Stomach smooth muscle (tissue), 2 donors: ENCODE measurements around the gene PPP1R13B.

Experiments
- H3K27ac ChIP-seq: one replicate; pipeline ENCODE4 v1.7.0; 2013; ENCODE audit warnings: mild to moderate bottlenecking, low read length, inconsistent platforms
- H3K27me3 ChIP-seq, 2 donors: one replicate each; pipeline ENCODE4 v1.7.0; 2013; ENCODE audit warnings: low read length in 2 of 2; ENCODE audit not compliant: insufficient read depth in 2 of 2, control insufficient read depth in 1 of 2
- H3K36me3 ChIP-seq, 2 donors: one replicate each; pipeline ENCODE4 v1.7.0; 2013; ENCODE audit warnings: low read length in 2 of 2; ENCODE audit not compliant: control insufficient read depth in 2 of 2, insufficient read depth in 2 of 2
- H3K4me1 ChIP-seq: one replicate; pipeline ENCODE4 v1.7.0; 2013; ENCODE audit warnings: low read length; ENCODE audit not compliant: control insufficient read depth, insufficient read depth
- H3K4me3 ChIP-seq, 2 donors: one replicate each; pipeline ENCODE4 v1.7.0; 2013; ENCODE audit warnings: low read length in 2 of 2
- H3K9ac ChIP-seq, 2 donors: one replicate each; pipeline ENCODE4 v1.7.0; 2013; ENCODE audit warnings: low read length in 2 of 2, mild to moderate bottlenecking in 1 of 2
- H3K9me3 ChIP-seq, 2 donors: one replicate each; pipeline ENCODE4 v1.7.0; 2013; ENCODE audit warnings: low read length in 2 of 2; ENCODE audit not compliant: control insufficient read depth in 2 of 2
- donor health status: healthy.
- donor health status: Pancreatic carcinoma.

PPP1R13B gene

DNA sequence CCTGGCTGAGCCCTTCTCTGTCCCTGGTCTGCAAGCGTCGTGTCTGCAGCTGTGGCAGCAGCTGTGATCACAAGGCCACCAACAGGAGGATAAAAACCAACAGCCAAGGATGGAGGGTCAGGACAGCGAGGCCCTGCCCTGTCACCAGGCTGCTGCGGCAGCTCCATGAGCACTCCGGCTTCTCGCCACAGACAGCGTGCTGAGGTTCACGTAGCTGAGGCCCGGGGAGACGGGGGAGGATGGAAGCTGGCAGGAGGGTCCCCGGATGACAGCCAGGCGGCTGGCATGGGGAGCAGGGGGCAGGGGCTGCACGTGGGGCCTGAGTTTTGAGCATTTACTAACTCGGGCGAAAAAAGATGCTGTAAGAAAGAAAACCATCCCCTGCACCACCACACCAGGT lies 137.6 kb downstream of the PPP1R13B start:
- peaks cover 0 to 9% of the 10 kb centered on the region in 2 donors for H3K36me3 ChIP-seq

DNA sequence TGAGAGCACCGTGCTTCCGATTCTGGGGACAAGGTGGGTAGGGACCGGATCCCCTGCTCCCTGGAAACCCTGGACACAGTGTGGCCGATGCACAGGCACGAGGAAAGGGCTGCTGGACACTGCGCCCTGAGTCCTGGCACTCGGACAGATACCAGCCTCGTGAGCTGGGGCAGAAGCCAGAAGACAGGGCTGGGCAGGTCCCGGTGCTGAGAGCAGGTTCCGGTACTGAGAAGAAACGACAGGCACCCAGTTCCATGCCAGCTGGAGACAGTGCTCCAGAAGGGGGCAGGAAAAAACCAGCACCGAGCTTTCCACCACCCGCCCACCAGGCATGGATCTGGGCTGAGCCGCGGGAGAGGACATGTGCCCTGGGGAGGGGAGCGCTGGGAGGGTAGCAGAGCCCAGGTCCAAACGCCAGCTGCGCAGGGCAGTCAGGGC lies 138.6 kb downstream of the PPP1R13B start:
- H3K36me3 ChIP-seq: peaks cover 4 to 12% of the 10 kb centered on the region in 2 donors

More for the DNA sequence above, 137.6 kb downstream of the PPP1R13B start:
- no peak overlapping the region for H3K9ac ChIP-seq
- no peak overlapping the region for H3K27ac ChIP-seq
- H3K4me1 ChIP-seq: peaks cover 30% of the 10 kb centered on the region
- no peak overlapping the region for H3K4me3 ChIP-seq
- H3K27me3 ChIP-seq: no peaks in the 10 kb centered on the region
- H3K9me3 ChIP-seq: no peaks in the 10 kb centered on the region

DNA sequence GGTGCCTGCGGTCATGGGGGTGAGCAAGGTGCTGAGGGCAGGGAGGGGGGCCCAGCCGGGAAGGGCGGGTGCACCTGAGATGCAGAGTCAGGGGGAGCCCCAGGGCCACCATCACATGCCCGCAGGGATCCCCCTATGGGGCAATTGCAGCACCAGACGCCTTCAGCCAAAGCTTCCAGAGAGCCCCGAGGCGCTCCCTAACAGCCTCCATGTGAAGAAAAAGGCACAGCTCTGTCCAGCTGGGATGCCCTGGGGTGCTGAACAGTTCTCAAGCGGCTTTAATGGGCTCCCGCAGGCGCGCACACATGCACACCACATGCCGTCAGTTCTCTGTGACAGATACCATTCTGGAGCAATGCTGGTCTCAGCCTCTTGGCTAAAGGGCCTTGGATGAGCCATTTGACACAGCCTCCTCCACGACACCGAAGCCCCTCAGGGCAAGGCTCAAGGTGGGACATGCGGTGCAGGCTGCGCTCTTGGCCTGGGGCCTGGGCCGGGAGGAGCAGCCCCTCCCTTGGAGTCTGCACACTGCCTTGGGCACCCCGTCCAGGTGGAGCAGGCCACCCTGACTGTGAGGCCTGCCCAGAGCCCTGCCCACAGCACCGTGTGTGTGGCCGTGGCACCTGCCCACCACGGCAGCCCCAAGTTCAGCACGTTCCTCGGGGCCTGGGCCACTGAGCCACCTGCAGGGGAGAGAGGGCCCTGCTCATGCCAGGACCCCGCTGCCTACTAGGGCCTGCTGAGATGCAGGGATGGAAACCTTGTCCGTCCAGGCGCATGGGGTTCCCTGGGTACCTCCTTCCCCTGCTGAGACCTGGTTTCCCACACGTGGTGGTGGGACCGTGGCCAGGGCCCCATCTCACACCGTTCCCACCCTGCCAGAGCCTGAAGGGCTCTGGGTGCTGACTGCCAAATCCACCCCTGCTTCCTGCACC lies 139.8 kb downstream of the PPP1R13B start:
- Histone ChIP-seq H3K36me3 (peaks cover 11 to 22% of the 10 kb centered on the region in 2 donors), H3K27me3 (no peaks in the 10 kb centered on the region), H3K9ac (no peak overlapping the region), H3K27ac (no peak overlapping the region), H3K4me1 (peaks cover 27% of the 10 kb centered on the region), H3K4me3 (no peak overlapping the region), H3K9me3 (no peaks in the 10 kb centered on the region)

More for the DNA sequence above, 138.6 kb downstream of the PPP1R13B start:
- Histone ChIP-seq H3K4me3 (peak overlapping the region in 1 of 2 donors; percentile 47), H3K27ac (no peak overlapping the region), H3K9ac (no peak overlapping the region), H3K4me1 (peaks cover 27% of the 10 kb centered on the region), H3K27me3 (no peaks in the 10 kb centered on the region), H3K9me3 (no peaks in the 10 kb centered on the region)

DNA sequence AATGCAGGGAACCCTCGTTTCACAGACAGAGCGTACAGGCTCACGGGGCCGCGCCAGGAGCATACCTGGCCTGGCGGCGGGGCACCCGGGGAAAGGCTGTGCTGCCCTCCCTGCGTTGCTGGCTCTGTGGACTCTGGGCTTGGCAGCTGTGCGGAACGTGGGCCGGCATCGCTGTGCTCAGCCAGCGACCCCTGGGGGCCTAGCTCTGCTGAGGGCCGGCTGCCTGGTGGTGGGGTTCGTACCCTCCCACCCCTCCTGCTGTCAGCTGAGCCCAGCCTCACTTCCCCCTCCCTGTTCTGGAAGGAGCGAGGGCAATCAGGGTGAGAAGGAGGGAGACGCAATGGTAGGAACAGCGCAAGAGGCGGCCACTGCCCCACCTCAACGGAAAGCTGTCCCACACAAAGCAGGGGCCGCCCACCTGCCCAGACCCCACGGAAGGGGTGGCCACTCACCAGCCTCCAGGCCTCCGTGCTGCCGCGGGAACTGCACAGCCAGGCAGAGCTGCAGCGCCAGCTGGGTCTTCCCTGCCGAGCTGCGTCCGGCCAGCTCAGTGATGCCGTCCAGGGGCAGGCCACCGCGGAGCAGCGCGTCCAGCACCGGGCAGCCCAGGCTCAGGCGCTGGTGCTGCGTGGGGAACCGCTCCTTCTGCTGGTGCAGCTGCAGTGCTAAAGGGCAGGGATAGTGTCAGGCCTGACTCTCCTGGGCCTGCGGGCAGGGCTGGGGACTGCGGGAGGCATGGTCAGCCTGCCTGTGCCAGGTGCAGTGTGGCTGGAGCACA lies 140.6 kb downstream of the PPP1R13B start:
- H3K27me3 ChIP-seq: no peaks in the 10 kb centered on the region
- peaks cover 19 to 29% of the 10 kb centered on the region in 2 donors for H3K36me3 ChIP-seq
- H3K9me3 ChIP-seq: no peaks in the 10 kb centered on the region
- no peak overlapping the region for H3K27ac ChIP-seq
- peaks cover 20% of the 10 kb centered on the region for H3K4me1 ChIP-seq
- no peak overlapping the region for H3K4me3 ChIP-seq
- no peak overlapping the region for H3K9ac ChIP-seq

DNA sequence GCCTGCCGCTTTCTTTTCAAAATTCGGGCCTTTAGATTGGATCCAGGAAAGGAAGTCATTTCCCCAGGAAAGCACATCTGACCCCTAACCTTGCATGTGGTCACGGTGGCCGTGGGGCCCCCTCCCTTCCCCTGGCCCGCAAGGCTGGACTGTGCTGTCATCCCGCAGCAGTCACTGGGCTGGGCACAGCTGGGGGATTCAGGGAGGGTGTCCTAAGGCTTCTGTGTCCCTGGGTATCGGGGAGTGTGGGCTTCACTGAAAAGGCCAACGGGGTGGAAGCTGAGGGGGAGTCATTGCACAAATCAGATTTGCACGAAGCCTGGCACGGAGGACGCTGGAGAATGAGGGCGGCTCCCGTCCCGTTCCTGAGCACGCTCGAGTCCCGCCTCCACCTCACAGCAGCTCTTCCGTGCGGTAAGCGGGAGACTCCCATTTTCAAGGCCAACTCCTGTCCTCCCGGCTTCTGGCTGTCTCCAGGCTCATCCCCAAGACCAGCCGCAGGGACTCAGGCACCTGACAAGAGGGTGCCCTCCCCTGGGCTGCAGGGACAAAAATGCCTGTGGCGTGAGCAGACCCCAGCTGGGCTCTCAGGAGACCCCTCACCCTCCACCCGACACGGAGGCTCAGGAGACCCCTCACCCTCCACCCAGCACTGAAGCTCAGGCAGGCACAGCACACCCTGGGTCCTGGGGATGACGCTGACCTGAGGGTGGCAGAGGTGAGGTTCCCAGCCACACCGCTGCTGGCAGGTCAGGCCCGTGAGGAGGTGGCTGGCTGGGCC lies 141.7 kb downstream of the PPP1R13B start:
- H3K9ac ChIP-seq: no peak overlapping the region
- no peak overlapping the region for H3K4me3 ChIP-seq
- H3K27me3 ChIP-seq: no peaks in the 10 kb centered on the region
- peaks cover 18% of the 10 kb centered on the region for H3K4me1 ChIP-seq
- H3K36me3 ChIP-seq: peaks cover 19 to 31% of the 10 kb centered on the region in 2 donors
- H3K27ac ChIP-seq: no peak overlapping the region
- H3K9me3 ChIP-seq: no peaks in the 10 kb centered on the region

DNA sequence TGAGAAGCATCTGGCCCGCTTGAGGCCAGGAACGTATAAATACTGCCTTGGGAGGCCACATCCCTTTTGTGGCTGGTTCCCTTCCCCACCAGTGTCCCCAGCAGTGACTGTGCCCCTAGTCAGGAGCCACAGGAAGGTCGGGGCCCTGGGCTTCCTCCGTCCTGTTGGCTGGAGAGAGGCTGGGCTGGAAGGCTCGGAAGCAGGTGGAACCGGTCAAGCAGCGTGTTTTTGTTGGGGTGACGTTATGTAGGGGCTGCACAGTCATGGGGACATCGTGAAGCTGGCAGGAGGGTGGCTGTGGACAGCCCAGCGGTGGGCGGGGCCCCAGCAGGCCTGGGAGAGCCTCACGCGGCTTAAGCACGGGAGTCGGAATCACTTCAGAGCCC lies 142.3 kb downstream of the PPP1R13B start:
- Histone ChIP-seq H3K4me1 (peaks cover 22% of the 10 kb centered on the region), H3K36me3 (peaks cover 19 to 31% of the 10 kb centered on the region in 2 donors), H3K27ac (no peak overlapping the region), H3K9ac (no peak overlapping the region), H3K9me3 (no peaks in the 10 kb centered on the region), H3K4me3 (no peak overlapping the region), H3K27me3 (no peaks in the 10 kb centered on the region)

DNA sequence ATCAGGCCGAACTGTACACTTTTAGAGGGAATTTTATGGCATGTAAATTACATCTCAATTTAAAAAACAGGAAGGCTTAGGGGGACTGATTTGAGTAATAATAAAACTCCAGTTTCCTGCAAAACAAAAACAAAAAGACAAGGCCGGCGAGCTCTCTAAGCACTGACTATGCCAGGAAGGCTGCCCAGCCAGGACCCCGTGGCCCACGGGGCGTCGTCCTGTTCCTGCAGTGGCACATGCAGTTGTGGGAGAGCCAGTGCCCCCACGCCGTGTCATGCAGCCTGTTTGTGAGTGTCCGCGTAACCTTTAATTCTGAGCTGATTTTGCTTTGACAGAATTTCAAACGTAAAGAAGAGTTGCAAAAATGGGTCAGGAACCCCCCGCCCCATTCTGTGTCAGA lies 142.7 kb downstream of the PPP1R13B start:
- Histone ChIP-seq H3K4me1 (peaks cover 24% of the 10 kb centered on the region), H3K27ac (no peak overlapping the region), H3K9ac (no peak overlapping the region), H3K27me3 (no peaks in the 10 kb centered on the region), H3K4me3 (no peak overlapping the region), H3K9me3 (no peaks in the 10 kb centered on the region), H3K36me3 (peaks cover 19 to 34% of the 10 kb centered on the region in 2 donors)

DNA sequence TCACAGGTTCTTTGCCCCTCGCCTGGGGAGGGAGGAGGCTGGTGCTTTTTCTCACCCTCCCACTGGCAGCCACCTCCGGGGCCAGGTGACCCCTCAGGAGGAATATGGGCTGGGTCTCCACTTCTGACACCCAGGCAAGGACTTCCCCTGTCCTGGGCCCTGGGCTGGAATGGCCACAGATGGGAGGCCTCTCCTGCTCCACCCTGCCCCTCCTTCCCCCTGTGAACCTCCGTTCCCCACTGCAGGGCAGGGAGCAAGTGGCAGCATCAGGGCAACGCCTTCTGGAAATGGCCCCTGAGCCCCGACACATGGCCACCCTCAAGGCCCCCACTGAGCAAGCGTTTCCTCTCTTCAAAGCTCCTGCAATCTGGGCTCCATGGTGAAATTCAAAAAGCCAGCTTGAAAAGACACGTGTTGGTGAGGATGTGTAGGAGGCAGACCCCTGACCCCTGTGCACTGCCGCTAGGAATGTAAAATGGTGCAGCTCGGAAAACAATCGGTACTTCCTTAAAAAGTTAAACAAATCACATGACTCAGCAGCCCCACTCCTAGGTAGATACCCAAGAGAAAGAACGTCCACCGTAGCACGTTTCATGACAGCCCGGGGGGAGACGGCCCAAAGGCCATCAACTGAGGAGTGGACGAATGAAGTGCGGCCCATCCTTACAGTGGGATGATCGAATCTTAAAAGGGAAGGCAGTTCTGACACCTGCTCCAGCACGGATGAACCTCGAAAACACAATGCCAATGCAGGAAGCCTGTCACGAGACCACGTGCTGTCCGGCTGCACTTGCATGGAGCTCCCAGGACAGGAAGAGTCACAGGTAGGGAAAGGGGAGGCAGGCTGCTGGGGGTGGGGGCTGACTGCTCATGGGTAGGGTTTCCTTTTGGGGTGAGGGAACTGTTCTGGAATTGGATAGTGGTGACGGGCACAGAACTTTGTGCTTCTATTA lies 143.7 kb downstream of the PPP1R13B start:
- H3K9ac ChIP-seq: no peak overlapping the region
- H3K4me1 ChIP-seq: peaks cover 18% of the 10 kb centered on the region
- H3K27ac ChIP-seq: no peak overlapping the region

DNA sequence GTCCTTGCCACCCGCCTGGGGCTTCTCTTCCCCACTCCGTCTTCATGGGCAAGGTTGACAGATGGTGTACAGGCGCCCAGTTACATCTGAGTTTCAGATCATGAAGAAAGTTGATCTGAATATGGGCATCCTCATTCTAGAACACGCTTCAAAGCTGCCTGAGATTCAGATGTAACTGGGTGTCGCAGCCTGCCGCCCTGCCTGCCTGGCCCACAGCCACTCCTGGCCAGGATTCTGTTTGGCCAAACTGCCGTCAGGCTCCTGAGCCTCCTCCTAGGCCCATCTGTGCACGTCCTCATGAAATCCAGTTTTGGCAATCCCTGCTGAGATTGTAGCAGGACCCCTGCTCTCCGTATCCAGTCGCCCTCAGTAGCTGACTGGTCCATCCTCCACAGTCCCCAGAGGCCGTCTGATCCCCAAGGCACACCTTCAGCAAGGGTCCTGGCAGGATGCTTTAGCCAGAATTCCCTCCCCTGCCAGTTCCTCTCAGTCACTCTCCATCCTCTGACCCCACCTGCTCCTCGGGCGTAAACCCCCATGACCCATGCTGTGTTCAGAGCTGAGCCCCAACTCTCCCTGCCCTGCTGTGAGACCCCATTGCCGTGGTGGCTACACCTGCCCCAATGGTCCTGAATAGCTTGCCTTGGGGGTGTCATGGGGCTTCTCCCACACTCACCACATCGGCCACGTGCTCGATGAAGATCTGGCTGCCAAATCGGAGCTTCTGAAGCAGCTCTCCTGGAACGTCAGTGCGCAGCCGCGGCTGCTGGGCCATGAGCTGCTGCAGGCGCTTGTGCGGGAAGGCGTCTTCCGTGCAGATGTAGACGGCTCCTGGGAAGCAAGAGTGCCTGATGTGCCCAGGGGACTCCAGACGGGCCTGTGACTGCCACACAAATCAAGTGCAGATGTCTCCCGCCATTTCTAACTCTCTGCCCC lies 144.6 kb downstream of the PPP1R13B start:
- no peak overlapping the region for H3K27ac ChIP-seq
- H3K36me3 ChIP-seq: peaks cover 26 to 37% of the 10 kb centered on the region in 2 donors
- H3K27me3 ChIP-seq: no peaks in the 10 kb centered on the region
- no peak overlapping the region for H3K4me3 ChIP-seq
- H3K9me3 ChIP-seq: no peaks in the 10 kb centered on the region
- no peak overlapping the region for H3K9ac ChIP-seq
- H3K4me1 ChIP-seq: peaks cover 24% of the 10 kb centered on the region

More for the DNA sequence above, 143.7 kb downstream of the PPP1R13B start:
- Histone ChIP-seq H3K4me3 (no peak overlapping the region), H3K27me3 (no peaks in the 10 kb centered on the region), H3K36me3 (peaks cover 26 to 36% of the 10 kb centered on the region in 2 donors), H3K9me3 (no peaks in the 10 kb centered on the region)
